Epithelial cell of proximal tubule (primary cell): ENCODE data around the gene LY6G6F. TPM values are rescaled to one million over a fixed set of nuclear protein-coding genes. Genes with fewer than 3 reads are reported as not detected.

Source experiments
- DNase-seq: peaks from one replicate; pipeline ENCODE4 v3.0.0-alpha.2; 2011; ENCODE audit warnings: low read depth
- H3K4me3 ChIP-seq: 2 replicates; pipeline ENCODE4 v1.5.1; 2011; ENCODE audit warnings: low read depth, mild to moderate bottlenecking, low read length
- CTCF ChIP-seq: conservative IDR thresholded peaks from 2 replicates; pipeline ENCODE4 v1.5.1; 2012; ENCODE audit warnings: low read depth, mild to moderate bottlenecking, low read length
- total RNA-seq: library from RNA; depleted of rRNA; stranded (reverse); fragments of >200 nt; gene quantifications from 2 replicates; pipeline ENCODE4 v1.2.3, GENCODE V29; 2015

Gene LY6G6F
- total RNA-seq, 1 donor from 2014 or later, result not detected

GRCh38 chr6:31725502-31726350 lies 19.1 kb downstream of the LY6G6F start:
- DNase-seq, result no peak
- no peak overlapping the region for H3K4me3 ChIP-seq
- TF ChIP-seq CTCF, result no peak

DNA sequence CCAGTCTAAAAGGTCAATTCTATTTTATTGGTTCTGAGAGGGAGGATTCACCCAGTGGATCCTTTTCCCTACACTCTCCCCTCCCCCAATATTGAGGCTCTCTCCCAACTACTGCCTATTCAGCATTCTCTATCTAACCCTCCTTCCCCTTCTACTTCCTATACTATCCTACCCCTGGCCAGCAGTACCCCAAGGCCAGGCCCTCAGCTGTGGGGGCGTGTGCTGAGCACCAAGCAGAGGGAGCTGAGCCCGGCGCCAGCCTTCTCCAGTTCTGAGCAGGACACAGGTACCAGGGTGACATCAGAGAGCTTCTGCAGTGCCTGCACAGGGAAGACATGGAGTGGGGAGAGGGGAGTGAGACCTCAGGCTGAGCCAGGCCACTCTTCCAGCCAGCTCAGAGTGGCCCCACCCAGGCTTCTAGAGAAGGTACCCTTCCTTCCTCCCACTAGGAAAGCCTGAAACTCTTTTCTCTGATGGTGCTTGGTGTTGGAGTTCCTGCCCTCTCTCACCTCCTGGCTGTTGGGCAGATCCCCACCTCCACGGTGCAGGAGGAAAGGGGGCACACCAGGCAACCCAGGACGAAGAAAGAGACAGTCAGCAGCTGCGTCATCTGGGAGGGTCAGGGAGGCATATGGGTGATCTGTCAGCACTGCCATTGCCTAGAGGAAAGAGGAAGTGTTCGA lies 20.5 kb downstream of the LY6G6F start:
- H3K4me3 ChIP-seq, result no peak overlapping the region
- DNase-seq, result no peak
- no peak for TF ChIP-seq CTCF

DNA sequence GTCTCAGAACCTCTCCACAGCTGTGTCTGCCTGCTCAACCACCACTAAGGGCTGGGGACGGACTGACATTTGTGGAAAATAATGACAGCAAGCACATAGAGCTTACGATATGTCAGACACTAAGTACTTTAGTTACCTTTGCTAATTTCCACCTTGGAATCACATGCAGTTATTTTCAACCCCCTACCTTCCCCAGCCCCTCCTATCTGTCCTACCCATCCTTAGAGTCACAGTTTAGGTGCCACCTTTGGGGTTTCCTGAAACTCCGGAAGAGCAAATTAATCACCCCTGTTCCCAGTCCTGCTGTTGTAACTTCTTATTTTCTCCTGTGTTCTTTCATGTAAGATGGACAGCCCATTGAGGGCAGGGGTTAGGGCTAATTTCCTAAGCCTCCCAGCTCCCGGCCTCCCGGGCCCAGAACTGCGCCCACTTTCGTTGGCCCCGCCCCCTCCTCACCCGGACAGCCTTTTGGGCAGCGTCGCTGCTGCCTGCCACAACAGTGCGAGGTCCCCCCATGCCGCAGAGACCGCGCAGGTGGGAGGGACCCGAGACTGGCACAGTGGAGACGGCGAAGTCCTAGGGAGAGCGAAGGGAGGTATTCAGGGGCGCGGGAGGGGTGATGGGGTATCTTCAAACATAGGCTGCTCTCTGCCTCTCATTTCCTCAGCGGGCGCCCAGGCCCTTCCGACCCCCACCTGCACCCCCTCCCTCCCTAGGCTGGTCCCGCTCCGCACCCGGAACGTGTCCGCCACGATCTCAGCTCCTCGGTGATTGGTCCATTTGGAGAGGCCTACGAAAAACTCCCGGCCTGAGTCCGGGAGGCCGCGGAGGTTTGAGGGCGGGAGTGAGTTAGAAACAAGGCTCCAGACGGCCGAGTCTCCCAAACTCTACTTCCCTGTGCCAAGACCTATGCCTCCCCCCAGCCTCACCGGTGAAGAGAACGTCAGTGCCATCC lies 21.3 kb downstream of the LY6G6F start:
- H3K4me3 ChIP-seq, result peak overlapping the region; percentile 69
- DNase-seq, result no peak
- no peak for TF ChIP-seq CTCF

DNA sequence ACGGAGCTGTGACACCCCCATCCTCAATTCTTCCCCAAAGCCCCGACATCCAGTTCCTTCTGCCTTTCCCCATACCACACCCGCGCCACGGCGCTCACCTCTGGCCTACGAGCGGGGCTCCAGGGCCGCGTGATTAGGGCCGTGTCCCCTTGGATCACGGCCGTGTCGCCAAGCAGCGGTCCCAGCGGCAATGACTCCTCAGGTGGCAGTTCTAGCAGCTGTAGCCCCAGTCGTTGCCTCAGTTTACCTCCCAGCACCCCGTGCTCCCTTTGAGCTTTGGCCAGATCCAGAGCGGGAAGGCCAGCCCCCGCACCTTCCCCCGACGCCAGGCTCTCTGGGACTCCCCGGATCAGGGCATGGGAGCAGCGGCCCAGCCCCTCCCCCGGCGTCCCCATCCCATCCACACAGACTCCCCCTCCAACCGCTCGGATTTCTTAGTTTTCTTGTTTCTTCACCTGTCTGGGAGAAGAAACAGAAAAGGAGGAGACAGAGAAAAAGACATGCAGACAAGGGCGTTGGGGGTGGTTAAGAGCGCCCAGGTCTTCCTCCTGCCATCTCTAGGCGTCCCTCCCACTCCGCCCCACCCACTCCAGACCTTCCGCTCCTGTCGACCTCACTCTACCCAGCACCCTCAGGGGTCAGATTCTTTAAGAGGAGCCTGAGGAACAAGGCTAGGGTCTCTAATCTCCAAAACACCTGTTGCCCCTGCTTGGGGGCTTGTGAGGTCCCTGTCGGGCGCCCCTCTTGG lies 22.3 kb downstream of the LY6G6F start, which contains the start of gene DDAH2:
TSS of gene DDAH2 (minus strand) at position 533 of the 748 bp plus-strand sequence. CDS start at position 395, 138 bp downstream.
- peak within 1 kb of the TSS; percentile 69 for H3K4me3 ChIP-seq
- TF ChIP-seq CTCF, result peak; percentile 72
- no peak for DNase-seq

GRCh38 chr6:31729515-31729978 lies 22.9 kb downstream of the LY6G6F start:
- no peak for TF ChIP-seq CTCF
- no peak for DNase-seq
- H3K4me3 ChIP-seq, result peak overlapping the region; percentile 69
